DOHH2 (cell line): ENCODE results near the gene SLC5A9.

Source experiments
- H3F3A ChIP-seq: fragments of 200-600 bp; sonication (generic), shearing (Covaris generic); 2 replicates; pipeline ENCODE4 v1.6.0; 2016; ENCODE audit warnings: antibody characterized with exemption, mild to moderate bottlenecking; ENCODE audit not compliant: control insufficient read depth, insufficient read depth
- H3K27ac ChIP-seq: fragments of 200-600 bp; sonication (generic); 2 replicates; pipeline ENCODE4 v1.5.1; 2014; ENCODE audit warnings: low read depth, mild to moderate bottlenecking, low read length, moderate library complexity
- H3K27me3 ChIP-seq: fragments of 200-600 bp; sonication (generic); 2 replicates; pipeline ENCODE4 v1.6.1; 2014; ENCODE audit warnings: mild to moderate bottlenecking, low read length, mixed read lengths; ENCODE audit not compliant: control insufficient read depth
- H3K36me3 ChIP-seq: fragments of 200-600 bp; sonication (generic); 2 replicates; pipeline ENCODE4 v1.6.1; 2014; ENCODE audit warnings: mild to moderate bottlenecking, low read length, moderate library complexity, mixed read lengths; ENCODE audit not compliant: control insufficient read depth
- H3K4me1 ChIP-seq: fragments of 200-600 bp; sonication (generic); 2 replicates; pipeline ENCODE4 v1.6.1; 2014; ENCODE audit warnings: mild to moderate bottlenecking, low read length, mixed read lengths; ENCODE audit not compliant: control insufficient read depth
- H3K4me2 ChIP-seq: fragments of 200-600 bp; sonication (generic); 2 replicates; pipeline ENCODE4 v1.6.0; 2014; ENCODE audit warnings: mild to moderate bottlenecking, low read length, moderate library complexity
- H3K4me3 ChIP-seq: fragments of 200-600 bp; sonication (generic); 2 replicates; pipeline ENCODE4 v1.5.1; 2014; ENCODE audit warnings: mild to moderate bottlenecking, low read length, mixed read lengths
- H3K79me2 ChIP-seq: fragments of 200-600 bp; sonication (generic); 2 replicates; pipeline ENCODE4 v1.6.1; 2014; ENCODE audit warnings: mild to moderate bottlenecking, low read length, mixed read lengths; ENCODE audit not compliant: control insufficient read depth
- H3K9me2 ChIP-seq: fragments of 200-600 bp; sonication (generic); replicated peaks from 2 replicates; pipeline ENCODE4 v1.6.1; 2014; ENCODE audit warnings: mild to moderate bottlenecking, low read length, mixed read lengths; ENCODE audit not compliant: control insufficient read depth
- H3K9me3 ChIP-seq: fragments of 200-600 bp; sonication (generic); 2 replicates; pipeline ENCODE4 v1.6.1; 2014; ENCODE audit warnings: antibody characterized with exemption, low read length, mixed read lengths; ENCODE audit not compliant: control insufficient read depth, insufficient read depth
- H4K20me1 ChIP-seq: fragments of 200-600 bp; sonication (generic); 2 replicates; pipeline ENCODE4 v1.6.0; 2014; ENCODE audit warnings: low read depth, mild to moderate bottlenecking, antibody characterized with exemption, low read length, moderate library complexity; ENCODE audit not compliant: control insufficient read depth, insufficient read depth
- EZH2phosphoT487 ChIP-seq: fragments of 200-600 bp; sonication (generic); IDR thresholded peaks from 2 replicates; pipeline ENCODE4 v1.6.1; 2017; ENCODE audit warnings: borderline replicate concordance, mild to moderate bottlenecking, antibody characterized with exemption, low read length, moderate library complexity, mixed read lengths
- TF ChIP-seq, protein P1 (sequence below): fragments of 200-600 bp; sonication (generic); IDR thresholded peaks from one replicate; pipeline ENCODE4 v1.5.1; 2014; ENCODE audit warnings: antibody characterized with exemption, mild to moderate bottlenecking, low read depth, low read length; ENCODE audit not compliant: poor library complexity, severe bottlenecking

Gene SLC5A9

GRCh38 chr1:48219803-48220202, 2.7 kb upstream of the SLC5A9 start:
- no peak for TF ChIP-seq EZH2phosphoT487
- TF ChIP-seq, protein P1, sequence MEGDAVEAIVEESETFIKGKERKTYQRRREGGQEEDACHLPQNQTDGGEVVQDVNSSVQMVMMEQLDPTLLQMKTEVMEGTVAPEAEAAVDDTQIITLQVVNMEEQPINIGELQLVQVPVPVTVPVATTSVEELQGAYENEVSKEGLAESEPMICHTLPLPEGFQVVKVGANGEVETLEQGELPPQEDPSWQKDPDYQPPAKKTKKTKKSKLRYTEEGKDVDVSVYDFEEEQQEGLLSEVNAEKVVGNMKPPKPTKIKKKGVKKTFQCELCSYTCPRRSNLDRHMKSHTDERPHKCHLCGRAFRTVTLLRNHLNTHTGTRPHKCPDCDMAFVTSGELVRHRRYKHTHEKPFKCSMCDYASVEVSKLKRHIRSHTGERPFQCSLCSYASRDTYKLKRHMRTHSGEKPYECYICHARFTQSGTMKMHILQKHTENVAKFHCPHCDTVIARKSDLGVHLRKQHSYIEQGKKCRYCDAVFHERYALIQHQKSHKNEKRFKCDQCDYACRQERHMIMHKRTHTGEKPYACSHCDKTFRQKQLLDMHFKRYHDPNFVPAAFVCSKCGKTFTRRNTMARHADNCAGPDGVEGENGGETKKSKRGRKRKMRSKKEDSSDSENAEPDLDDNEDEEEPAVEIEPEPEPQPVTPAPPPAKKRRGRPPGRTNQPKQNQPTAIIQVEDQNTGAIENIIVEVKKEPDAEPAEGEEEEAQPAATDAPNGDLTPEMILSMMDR: no peak
- Histone ChIP-seq H3K36me3 (no peaks in the 10 kb centered on the region), H3K27ac (no peak overlapping the region), H3K4me2 (no peak overlapping the region), H3K9me2 (no peaks in the 10 kb centered on the region), H3K9me3 (no peaks in the 10 kb centered on the region), H3K27me3 (peaks cover 4% of the 10 kb centered on the region), H4K20me1 (no peaks in the 10 kb centered on the region), H3K4me3 (no peak overlapping the region), H3F3A (no peaks in the 10 kb centered on the region), H3K4me1 (no peaks in the 10 kb centered on the region), H3K79me2 (no peaks in the 10 kb centered on the region)

GRCh38 chr1:48221122-48221521, 1.4 kb upstream of the SLC5A9 start:
- Histone ChIP-seq H3K9me3 (no peaks in the 10 kb centered on the region), H3K9me2 (no peaks in the 10 kb centered on the region), H3K4me1 (no peaks in the 10 kb centered on the region), H4K20me1 (no peaks in the 10 kb centered on the region), H3F3A (no peaks in the 10 kb centered on the region), H3K36me3 (no peaks in the 10 kb centered on the region), H3K4me2 (no peak overlapping the region), H3K4me3 (no peak overlapping the region), H3K27me3 (peaks cover 4% of the 10 kb centered on the region), H3K27ac (no peak overlapping the region), H3K79me2 (no peaks in the 10 kb centered on the region)
- TF ChIP-seq, protein P1: no peak
- no peak for TF ChIP-seq EZH2phosphoT487

DNA sequence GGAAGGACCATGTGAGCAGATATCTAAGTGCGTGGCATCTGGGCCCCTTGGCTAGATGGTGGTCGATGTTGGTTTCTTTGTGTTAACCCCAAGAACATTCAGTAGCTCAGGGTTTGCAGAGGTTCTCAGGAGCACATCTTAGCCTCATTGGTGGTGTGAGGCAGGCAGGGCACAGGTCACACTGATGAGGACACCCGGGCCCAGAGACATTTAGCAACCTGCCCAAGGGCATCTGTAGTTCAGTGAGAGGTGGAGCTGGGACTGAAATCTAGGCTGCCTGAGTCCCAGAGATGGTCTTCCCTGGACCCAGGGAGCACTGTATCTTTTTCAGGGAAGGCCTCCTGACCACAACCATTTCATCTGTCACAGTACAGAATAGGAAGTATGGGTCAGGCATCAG, 859 bp upstream of the SLC5A9 start:
- no peak overlapping the region for H3K4me3 ChIP-seq
- no peaks in the 10 kb centered on the region for H3F3A ChIP-seq
- H3K79me2 ChIP-seq: no peaks in the 10 kb centered on the region
- H4K20me1 ChIP-seq: no peaks in the 10 kb centered on the region
- H3K27me3 ChIP-seq: peaks cover 4% of the 10 kb centered on the region
- no peaks in the 10 kb centered on the region for H3K9me2 ChIP-seq
- TF ChIP-seq, protein P1: no peak
- no peak for TF ChIP-seq EZH2phosphoT487
- H3K36me3 ChIP-seq: no peaks in the 10 kb centered on the region
- no peak overlapping the region for H3K4me2 ChIP-seq
- H3K4me1 ChIP-seq: no peaks in the 10 kb centered on the region
- H3K27ac ChIP-seq: no peak overlapping the region
- no peaks in the 10 kb centered on the region for H3K9me3 ChIP-seq
